C4-2B (cell line): Measurements from ENCODE around the gene SENP7.

Source experiments
- CTCF ChIP-seq: fragments of 450-650 bp; conservative IDR thresholded peaks from 2 replicates; pipeline ENCODE4 v1.5.1; 2017; ENCODE audit warnings: mild to moderate bottlenecking
- ZFX ChIP-seq: fragments of 450-650 bp; IDR thresholded peaks from 2 replicates; pipeline ENCODE4 v1.6.1; 2017

GRCh38 chr3:101530686-101531047, 17.7 kb upstream of the SENP7 start:
- TF ChIP-seq CTCF = no peak
- no peak for TF ChIP-seq ZFX
